ENCODE measurements around the gene LIPN. TPM values are rescaled to one million over a fixed set of nuclear protein-coding genes. Genes with fewer than 3 reads are reported as not detected.

Gene LIPN
- total and polyA plus RNA-seq, 2 experiments from 2014 or later: not detected

DNA sequence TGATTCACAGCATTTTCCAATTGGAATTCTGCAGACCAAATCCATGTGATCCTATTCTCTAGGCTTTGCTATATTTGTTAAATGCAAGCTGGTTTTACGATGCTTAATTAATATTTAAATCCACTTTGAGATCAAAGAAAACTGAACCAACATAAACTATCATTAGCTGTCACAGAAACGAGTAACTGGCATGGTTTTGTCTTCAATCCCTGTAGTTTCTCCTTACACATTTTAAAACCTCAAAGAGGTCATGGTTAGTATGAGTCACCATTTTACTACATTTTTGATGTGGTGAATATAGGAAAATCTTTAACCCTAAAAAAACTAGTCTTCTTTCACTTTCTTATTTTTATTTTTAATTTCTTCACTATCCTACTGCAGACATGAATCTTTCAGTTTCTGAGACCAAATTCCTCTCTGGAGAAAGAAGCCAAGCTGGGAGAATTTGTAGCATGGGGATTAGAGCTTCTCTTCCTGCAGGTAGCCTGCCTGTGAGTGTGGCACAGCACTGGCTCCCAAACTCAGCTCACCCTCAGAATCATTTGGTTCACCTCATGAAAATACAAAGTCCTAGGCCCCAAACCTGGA is 34.0 kb downstream of the LIPN start:
- no peaks in the 10 kb centered on the region for H3K4me1 ChIP-seq (ENCODE audit: insufficient read depth)
- H2AFZ ChIP-seq: peak overlapping the region; percentile 40; the same call in 1 of the 2 replicates
- no peak overlapping the region for H3K4me2 ChIP-seq
- H3K79me2 ChIP-seq (replicated peaks; ENCODE audit: insufficient read depth): no peaks in the 10 kb centered on the region
- no peaks in the 10 kb centered on the region for H3F3A ChIP-seq (replicated peaks; ENCODE audit: low read depth)
- no peak for DNase-seq (ENCODE audit: low spot score)
- ATAC-seq: no peak
- Mint-ChIP-seq H3K27ac (no peak overlapping the region), H3K36me3 (ENCODE audit: low read depth) (no peaks in the 10 kb centered on the region), H3K4me1 (no peaks in the 10 kb centered on the region; the same call in 2 of the 3 replicates), H3K4me3 (no peak overlapping the region), H3K9me3 (no peaks in the 10 kb centered on the region), H3K27me3 (ENCODE audit: insufficient read depth, low read depth, poor library complexity) (peaks cover 2% of the 10 kb centered on the region)
- H4K20me1 ChIP-seq (replicated peaks; ENCODE audit: insufficient read depth): no peaks in the 10 kb centered on the region
- no peaks in the 10 kb centered on the region; the same call in 1 of the 2 replicates for H3K27me3 ChIP-seq (ENCODE audit: insufficient read depth)
- no peaks in the 10 kb centered on the region for H3K36me3 ChIP-seq (ENCODE audit: insufficient read depth)
- no peak for TF ChIP-seq EZH2 (IDR thresholded peaks at IDR 0.05; ENCODE audit: low read depth, unreplicated experiment)
- no peak for TF ChIP-seq NANOG (IDR thresholded peaks at IDR 0.05; ENCODE audit: borderline replicate concordance)
- TF ChIP-seq, protein P1, sequence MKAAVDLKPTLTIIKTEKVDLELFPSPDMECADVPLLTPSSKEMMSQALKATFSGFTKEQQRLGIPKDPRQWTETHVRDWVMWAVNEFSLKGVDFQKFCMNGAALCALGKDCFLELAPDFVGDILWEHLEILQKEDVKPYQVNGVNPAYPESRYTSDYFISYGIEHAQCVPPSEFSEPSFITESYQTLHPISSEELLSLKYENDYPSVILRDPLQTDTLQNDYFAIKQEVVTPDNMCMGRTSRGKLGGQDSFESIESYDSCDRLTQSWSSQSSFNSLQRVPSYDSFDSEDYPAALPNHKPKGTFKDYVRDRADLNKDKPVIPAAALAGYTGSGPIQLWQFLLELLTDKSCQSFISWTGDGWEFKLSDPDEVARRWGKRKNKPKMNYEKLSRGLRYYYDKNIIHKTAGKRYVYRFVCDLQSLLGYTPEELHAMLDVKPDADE (IDR thresholded peaks at IDR 0.05): no peak
- no peak for TF ChIP-seq ZNF114 (CRISPR knock-in tag; IDR thresholded peaks at IDR 0.05)
- TF ChIP-seq, protein P2, sequence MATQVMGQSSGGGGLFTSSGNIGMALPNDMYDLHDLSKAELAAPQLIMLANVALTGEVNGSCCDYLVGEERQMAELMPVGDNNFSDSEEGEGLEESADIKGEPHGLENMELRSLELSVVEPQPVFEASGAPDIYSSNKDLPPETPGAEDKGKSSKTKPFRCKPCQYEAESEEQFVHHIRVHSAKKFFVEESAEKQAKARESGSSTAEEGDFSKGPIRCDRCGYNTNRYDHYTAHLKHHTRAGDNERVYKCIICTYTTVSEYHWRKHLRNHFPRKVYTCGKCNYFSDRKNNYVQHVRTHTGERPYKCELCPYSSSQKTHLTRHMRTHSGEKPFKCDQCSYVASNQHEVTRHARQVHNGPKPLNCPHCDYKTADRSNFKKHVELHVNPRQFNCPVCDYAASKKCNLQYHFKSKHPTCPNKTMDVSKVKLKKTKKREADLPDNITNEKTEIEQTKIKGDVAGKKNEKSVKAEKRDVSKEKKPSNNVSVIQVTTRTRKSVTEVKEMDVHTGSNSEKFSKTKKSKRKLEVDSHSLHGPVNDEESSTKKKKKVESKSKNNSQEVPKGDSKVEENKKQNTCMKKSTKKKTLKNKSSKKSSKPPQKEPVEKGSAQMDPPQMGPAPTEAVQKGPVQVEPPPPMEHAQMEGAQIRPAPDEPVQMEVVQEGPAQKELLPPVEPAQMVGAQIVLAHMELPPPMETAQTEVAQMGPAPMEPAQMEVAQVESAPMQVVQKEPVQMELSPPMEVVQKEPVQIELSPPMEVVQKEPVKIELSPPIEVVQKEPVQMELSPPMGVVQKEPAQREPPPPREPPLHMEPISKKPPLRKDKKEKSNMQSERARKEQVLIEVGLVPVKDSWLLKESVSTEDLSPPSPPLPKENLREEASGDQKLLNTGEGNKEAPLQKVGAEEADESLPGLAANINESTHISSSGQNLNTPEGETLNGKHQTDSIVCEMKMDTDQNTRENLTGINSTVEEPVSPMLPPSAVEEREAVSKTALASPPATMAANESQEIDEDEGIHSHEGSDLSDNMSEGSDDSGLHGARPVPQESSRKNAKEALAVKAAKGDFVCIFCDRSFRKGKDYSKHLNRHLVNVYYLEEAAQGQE (IDR thresholded peaks at IDR 0.05; ENCODE audit: unreplicated experiment): no peak
- TF ChIP-seq JUNB (IDR thresholded peaks at IDR 0.05; ENCODE audit: unreplicated experiment): no peak
- no peak for TF ChIP-seq STAT1 (IDR thresholded peaks at IDR 0.05; ENCODE audit: unreplicated experiment)
- TF ChIP-seq POLR2AphosphoS5 (IDR thresholded peaks at IDR 0.05; ENCODE audit: low read depth): no peak
- TF ChIP-seq, protein P3, sequence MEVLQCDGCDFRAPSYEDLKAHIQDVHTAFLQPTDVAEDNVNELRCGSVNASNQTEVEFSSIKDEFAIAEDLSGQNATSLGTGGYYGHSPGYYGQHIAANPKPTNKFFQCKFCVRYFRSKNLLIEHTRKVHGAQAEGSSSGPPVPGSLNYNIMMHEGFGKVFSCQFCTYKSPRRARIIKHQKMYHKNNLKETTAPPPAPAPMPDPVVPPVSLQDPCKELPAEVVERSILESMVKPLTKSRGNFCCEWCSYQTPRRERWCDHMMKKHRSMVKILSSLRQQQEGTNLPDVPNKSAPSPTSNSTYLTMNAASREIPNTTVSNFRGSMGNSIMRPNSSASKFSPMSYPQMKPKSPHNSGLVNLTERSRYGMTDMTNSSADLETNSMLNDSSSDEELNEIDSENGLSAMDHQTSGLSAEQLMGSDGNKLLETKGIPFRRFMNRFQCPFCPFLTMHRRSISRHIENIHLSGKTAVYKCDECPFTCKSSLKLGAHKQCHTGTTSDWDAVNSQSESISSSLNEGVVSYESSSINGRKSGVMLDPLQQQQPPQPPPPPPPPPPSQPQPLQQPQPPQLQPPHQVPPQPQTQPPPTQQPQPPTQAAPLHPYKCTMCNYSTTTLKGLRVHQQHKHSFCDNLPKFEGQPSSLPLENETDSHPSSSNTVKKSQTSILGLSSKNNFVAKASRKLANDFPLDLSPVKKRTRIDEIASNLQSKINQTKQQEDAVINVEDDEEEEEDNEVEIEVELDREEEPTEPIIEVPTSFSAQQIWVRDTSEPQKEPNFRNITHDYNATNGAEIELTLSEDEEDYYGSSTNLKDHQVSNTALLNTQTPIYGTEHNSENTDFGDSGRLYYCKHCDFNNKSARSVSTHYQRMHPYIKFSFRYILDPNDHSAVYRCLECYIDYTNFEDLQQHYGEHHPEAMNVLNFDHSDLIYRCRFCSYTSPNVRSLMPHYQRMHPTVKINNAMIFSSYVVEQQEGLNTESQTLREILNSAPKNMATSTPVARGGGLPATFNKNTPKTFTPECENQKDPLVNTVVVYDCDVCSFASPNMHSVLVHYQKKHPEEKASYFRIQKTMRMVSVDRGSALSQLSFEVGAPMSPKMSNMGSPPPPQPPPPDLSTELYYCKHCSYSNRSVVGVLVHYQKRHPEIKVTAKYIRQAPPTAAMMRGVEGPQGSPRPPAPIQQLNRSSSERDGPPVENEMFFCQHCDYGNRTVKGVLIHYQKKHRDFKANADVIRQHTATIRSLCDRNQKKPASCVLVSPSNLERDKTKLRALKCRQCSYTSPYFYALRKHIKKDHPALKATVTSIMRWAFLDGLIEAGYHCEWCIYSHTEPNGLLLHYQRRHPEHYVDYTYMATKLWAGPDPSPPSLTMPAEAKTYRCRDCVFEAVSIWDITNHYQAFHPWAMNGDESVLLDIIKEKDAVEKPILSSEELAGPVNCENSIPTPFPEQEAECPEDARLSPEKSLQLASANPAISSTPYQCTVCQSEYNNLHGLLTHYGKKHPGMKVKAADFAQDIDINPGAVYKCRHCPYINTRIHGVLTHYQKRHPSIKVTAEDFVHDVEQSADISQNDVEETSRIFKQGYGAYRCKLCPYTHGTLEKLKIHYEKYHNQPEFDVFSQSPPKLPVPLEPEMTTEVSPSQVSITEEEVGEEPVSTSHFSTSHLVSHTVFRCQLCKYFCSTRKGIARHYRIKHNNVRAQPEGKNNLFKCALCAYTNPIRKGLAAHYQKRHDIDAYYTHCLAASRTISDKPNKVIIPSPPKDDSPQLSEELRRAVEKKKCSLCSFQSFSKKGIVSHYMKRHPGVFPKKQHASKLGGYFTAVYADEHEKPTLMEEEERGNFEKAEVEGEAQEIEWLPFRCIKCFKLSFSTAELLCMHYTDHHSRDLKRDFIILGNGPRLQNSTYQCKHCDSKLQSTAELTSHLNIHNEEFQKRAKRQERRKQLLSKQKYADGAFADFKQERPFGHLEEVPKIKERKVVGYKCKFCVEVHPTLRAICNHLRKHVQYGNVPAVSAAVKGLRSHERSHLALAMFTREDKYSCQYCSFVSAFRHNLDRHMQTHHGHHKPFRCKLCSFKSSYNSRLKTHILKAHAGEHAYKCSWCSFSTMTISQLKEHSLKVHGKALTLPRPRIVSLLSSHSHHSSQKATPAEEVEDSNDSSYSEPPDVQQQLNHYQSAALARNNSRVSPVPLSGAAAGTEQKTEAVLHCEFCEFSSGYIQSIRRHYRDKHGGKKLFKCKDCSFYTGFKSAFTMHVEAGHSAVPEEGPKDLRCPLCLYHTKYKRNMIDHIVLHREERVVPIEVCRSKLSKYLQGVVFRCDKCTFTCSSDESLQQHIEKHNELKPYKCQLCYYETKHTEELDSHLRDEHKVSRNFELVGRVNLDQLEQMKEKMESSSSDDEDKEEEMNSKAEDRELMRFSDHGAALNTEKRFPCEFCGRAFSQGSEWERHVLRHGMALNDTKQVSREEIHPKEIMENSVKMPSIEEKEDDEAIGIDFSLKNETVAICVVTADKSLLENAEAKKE (CRISPR knock-in tag; IDR thresholded peaks at IDR 0.05): no peak
- no peak for TF ChIP-seq CREB1 (CRISPR knock-in tag; IDR thresholded peaks at IDR 0.05; ENCODE audit: low read depth)
- TF ChIP-seq, protein P4, sequence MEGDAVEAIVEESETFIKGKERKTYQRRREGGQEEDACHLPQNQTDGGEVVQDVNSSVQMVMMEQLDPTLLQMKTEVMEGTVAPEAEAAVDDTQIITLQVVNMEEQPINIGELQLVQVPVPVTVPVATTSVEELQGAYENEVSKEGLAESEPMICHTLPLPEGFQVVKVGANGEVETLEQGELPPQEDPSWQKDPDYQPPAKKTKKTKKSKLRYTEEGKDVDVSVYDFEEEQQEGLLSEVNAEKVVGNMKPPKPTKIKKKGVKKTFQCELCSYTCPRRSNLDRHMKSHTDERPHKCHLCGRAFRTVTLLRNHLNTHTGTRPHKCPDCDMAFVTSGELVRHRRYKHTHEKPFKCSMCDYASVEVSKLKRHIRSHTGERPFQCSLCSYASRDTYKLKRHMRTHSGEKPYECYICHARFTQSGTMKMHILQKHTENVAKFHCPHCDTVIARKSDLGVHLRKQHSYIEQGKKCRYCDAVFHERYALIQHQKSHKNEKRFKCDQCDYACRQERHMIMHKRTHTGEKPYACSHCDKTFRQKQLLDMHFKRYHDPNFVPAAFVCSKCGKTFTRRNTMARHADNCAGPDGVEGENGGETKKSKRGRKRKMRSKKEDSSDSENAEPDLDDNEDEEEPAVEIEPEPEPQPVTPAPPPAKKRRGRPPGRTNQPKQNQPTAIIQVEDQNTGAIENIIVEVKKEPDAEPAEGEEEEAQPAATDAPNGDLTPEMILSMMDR (conservative IDR thresholded peaks at IDR 0.05; ENCODE audit: low read depth in 2 of 2): no peak
- TF ChIP-seq EZH2phosphoT487 (IDR thresholded peaks at IDR 0.05; ENCODE audit: unreplicated experiment): no peak
- TF ChIP-seq ZNF331 (CRISPR knock-in tag; IDR thresholded peaks at IDR 0.05; ENCODE audit: low read depth): no peak
- H3K4me3 ChIP-seq: no peak overlapping the region
- H3K27ac ChIP-seq (ENCODE audit: low read depth): no peak overlapping the region
- no peaks in the 10 kb centered on the region for H3K9me2 ChIP-seq (ENCODE audit: insufficient read depth)

All from GM23338 (cell line).